ENCODE data around the gene NLGN1. TPM values are rescaled to one million over a fixed set of nuclear protein-coding genes. Genes with fewer than 3 reads are reported as not detected.

NLGN1 gene
- total RNA-seq, 1 donor from 2014 or later, result 3.9 TPM

GRCh38 chr3:173650596-173650995 is 253.1 kb downstream of the NLGN1 start:
- no peak overlapping the region for H3K27ac ChIP-seq
- H3K4me1 ChIP-seq, result no peaks in the 10 kb centered on the region
- no peak overlapping the region for H3K4me3 ChIP-seq
- no peaks in the 10 kb centered on the region for H3K9me3 ChIP-seq
- TF ChIP-seq CTCF (IDR thresholded peaks at IDR 0.05), result no peak
- ATAC-seq (no peak), DNase-seq (no peak)
- intact Hi-C loops (cut with DNase I), result no loop called here
- H3K36me3 ChIP-seq, result no peaks in the 10 kb centered on the region
- H3K27me3 ChIP-seq (ENCODE audit: low read depth), result no peaks in the 10 kb centered on the region

GRCh38 chr3:173652093-173652492 is 254.5 kb downstream of the NLGN1 start:
- ATAC-seq (no peak), DNase-seq (no peak)
- no peaks in the 10 kb centered on the region for H3K4me1 ChIP-seq
- no peak overlapping the region for H3K27ac ChIP-seq
- TF ChIP-seq CTCF (IDR thresholded peaks at IDR 0.05), result no peak
- no peaks in the 10 kb centered on the region for H3K9me3 ChIP-seq
- no peaks in the 10 kb centered on the region for H3K27me3 ChIP-seq (ENCODE audit: low read depth)
- intact Hi-C loops (cut with DNase I), result no loop called here
- no peaks in the 10 kb centered on the region for H3K36me3 ChIP-seq
- H3K4me3 ChIP-seq, result no peak overlapping the region

GRCh38 chr3:173653781-173654180 is 256.2 kb downstream of the NLGN1 start:
- H3K27ac ChIP-seq, result no peak overlapping the region
- H3K27me3 ChIP-seq (ENCODE audit: low read depth), result no peaks in the 10 kb centered on the region
- H3K9me3 ChIP-seq, result no peaks in the 10 kb centered on the region
- H3K4me1 ChIP-seq, result no peaks in the 10 kb centered on the region
- TF ChIP-seq CTCF (IDR thresholded peaks at IDR 0.05), result no peak
- intact Hi-C loops (cut with DNase I), result no loop called here
- H3K4me3 ChIP-seq, result no peak overlapping the region
- no peaks in the 10 kb centered on the region for H3K36me3 ChIP-seq
- DNase-seq (no peak), ATAC-seq (no peak)

- Histone ChIP-seq H3K4me1 (no peaks in the 10 kb centered on the region), H3K27ac (no peak overlapping the region), H3K36me3 (no peaks in the 10 kb centered on the region), H3K4me3 (no peak overlapping the region), H3K9me3 (no peaks in the 10 kb centered on the region), H3K27me3 (ENCODE audit: low read depth) (no peaks in the 10 kb centered on the region)
- ATAC-seq, result peak; percentile 29 to 86
- no peak for TF ChIP-seq CTCF (IDR thresholded peaks at IDR 0.05)
- intact Hi-C loops (cut with DNase I), result no loop called here
- no peak for DNase-seq
These were observed 262.4 kb downstream of the NLGN1 start for GRCh38 chr3:173659972-173660371.

GRCh38 chr3:173660645-173661299 is 263.2 kb downstream of the NLGN1 start:
- TF ChIP-seq CTCF (IDR thresholded peaks at IDR 0.05), result no peak
- peak; percentile 48 to 93 for ATAC-seq
- Histone ChIP-seq H3K27ac (no peak overlapping the region), H3K4me3 (no peak overlapping the region), H3K9me3 (no peaks in the 10 kb centered on the region), H3K36me3 (no peaks in the 10 kb centered on the region), H3K27me3 (ENCODE audit: low read depth) (no peaks in the 10 kb centered on the region), H3K4me1 (no peaks in the 10 kb centered on the region)
- DNase-seq, result no peak
- intact Hi-C loops (cut with DNase I), result no loop called here

All from lower lobe of right lung (tissue), 2 donors.